ENCODE results near the gene UMODL1.

Gene UMODL1

GRCh38 chr21:42101246-42101645, 30.1 kb downstream of the UMODL1 start:
- in situ Hi-C loops (cut with HindIII; ENCODE audit: low pct_ligation_motif_present, low sequenced_read_pairs), result loop anchor here (10.0 kb wide), 1 partner anchor 96 kb away; no protein-coding TSS in a partner anchor
- no peak for TF ChIP-seq CTCF (IDR thresholded peaks at IDR 0.05; ENCODE audit: low read depth, low read length, missing control alignments)
- Histone ChIP-seq H3K4me3 (ENCODE audit: low read depth, low read length) (no peak overlapping the region), H3K27me3 (replicated peaks) (no peaks in the 10 kb centered on the region), H3K27ac (no peak overlapping the region), H3K36me3 (replicated peaks) (no peaks in the 10 kb centered on the region)
- no peak for DNase-seq

- in situ Hi-C loops (cut with HindIII; ENCODE audit: low pct_ligation_motif_present, low sequenced_read_pairs), result loop anchor here (10.0 kb wide), 1 partner anchor 97 kb away; no protein-coding TSS in a partner anchor
- H3K27ac ChIP-seq, result no peak overlapping the region
- no peaks in the 10 kb centered on the region for H3K36me3 ChIP-seq (replicated peaks)
- no peaks in the 10 kb centered on the region for H3K27me3 ChIP-seq (replicated peaks)
- H3K4me3 ChIP-seq (ENCODE audit: low read depth, low read length), result no peak overlapping the region
- no peak for TF ChIP-seq CTCF (IDR thresholded peaks at IDR 0.05; ENCODE audit: low read depth, low read length, missing control alignments)
- DNase-seq, result no peak
Observed at GRCh38 chr21:42102076-42102475, 31.0 kb downstream of the UMODL1 start.

GRCh38 chr21:42102526-42102925, 31.4 kb downstream of the UMODL1 start:
- no peak overlapping the region for H3K27ac ChIP-seq
- TF ChIP-seq CTCF (IDR thresholded peaks at IDR 0.05; ENCODE audit: low read depth, low read length, missing control alignments), result no peak
- in situ Hi-C loops (cut with HindIII; ENCODE audit: low pct_ligation_motif_present, low sequenced_read_pairs), result loop anchor here (10.0 kb wide), 1 partner anchor 98 kb away; no protein-coding TSS in a partner anchor

GRCh38 chr21:42102991-42103390, 31.9 kb downstream of the UMODL1 start:
- TF ChIP-seq CTCF (IDR thresholded peaks at IDR 0.05; ENCODE audit: low read depth, low read length, missing control alignments), result no peak
- in situ Hi-C loops (cut with HindIII; ENCODE audit: low pct_ligation_motif_present, low sequenced_read_pairs), result loop anchor here (10.0 kb wide), 1 partner anchor 98 kb away; no protein-coding TSS in a partner anchor
- H3K36me3 ChIP-seq (replicated peaks), result no peaks in the 10 kb centered on the region
- H3K27me3 ChIP-seq (replicated peaks), result no peaks in the 10 kb centered on the region
- H3K4me3 ChIP-seq (ENCODE audit: low read depth, low read length), result no peak overlapping the region
- DNase-seq, result no peak
- H3K27ac ChIP-seq, result no peak overlapping the region

More at GRCh38 chr21:42102526-42102925, 31.4 kb downstream of the UMODL1 start:
- Histone ChIP-seq H3K27me3 (replicated peaks) (no peaks in the 10 kb centered on the region), H3K4me3 (ENCODE audit: low read depth, low read length) (no peak overlapping the region), H3K36me3 (replicated peaks) (no peaks in the 10 kb centered on the region)
- no peak for DNase-seq

- DNase-seq, result no peak
- Histone ChIP-seq H3K27ac (no peak overlapping the region), H3K4me3 (ENCODE audit: low read depth, low read length) (no peak overlapping the region), H3K27me3 (replicated peaks) (no peaks in the 10 kb centered on the region), H3K36me3 (replicated peaks) (no peaks in the 10 kb centered on the region)
- no peak for TF ChIP-seq CTCF (IDR thresholded peaks at IDR 0.05; ENCODE audit: low read depth, low read length, missing control alignments)
- in situ Hi-C loops (cut with HindIII; ENCODE audit: low pct_ligation_motif_present, low sequenced_read_pairs), result loop anchor here (10.0 kb wide), 1 partner anchor 99 kb away; no protein-coding TSS in a partner anchor
Observed at GRCh38 chr21:42103843-42104242, 32.7 kb downstream of the UMODL1 start.
